ENCODE measurements around the gene FBXL17.

Gene FBXL17

GRCh38 chr5:107951309-107951708, 430.6 kb downstream of the FBXL17 start:
- in situ Hi-C loops (cut with HindIII; ENCODE audit: low pct_unique_long_range_greater_than_20kb, low sequenced_read_pairs): no loop called here
- no peak for TF ChIP-seq JUND (IDR thresholded peaks at IDR 0.05; ENCODE audit: low read depth)
- DNase-seq (ENCODE audit: low read depth in 1 of 2, low spot score in 1 of 2): no peak

- in situ Hi-C loops (cut with HindIII; ENCODE audit: low pct_unique_long_range_greater_than_20kb, low sequenced_read_pairs): no loop called here
- DNase-seq (ENCODE audit: low read depth in 1 of 2, low spot score in 1 of 2): no peak
- no peak for TF ChIP-seq JUND (IDR thresholded peaks at IDR 0.05; ENCODE audit: low read depth)
Observed at GRCh38 chr5:107950776-107951175, 431.1 kb downstream of the FBXL17 start.

- no peak for DNase-seq (ENCODE audit: low read depth in 1 of 2, low spot score in 1 of 2)
- in situ Hi-C loops (cut with HindIII; ENCODE audit: low pct_unique_long_range_greater_than_20kb, low sequenced_read_pairs): no loop called here
- no peak for TF ChIP-seq JUND (IDR thresholded peaks at IDR 0.05; ENCODE audit: low read depth)
Observed at GRCh38 chr5:107949688-107950341, 432.1 kb downstream of the FBXL17 start.

GRCh38 chr5:107948377-107948776, 433.5 kb downstream of the FBXL17 start:
- no peak for TF ChIP-seq JUND (IDR thresholded peaks at IDR 0.05; ENCODE audit: low read depth)
- in situ Hi-C loops (cut with HindIII; ENCODE audit: low pct_unique_long_range_greater_than_20kb, low sequenced_read_pairs): no loop called here
- DNase-seq (ENCODE audit: low read depth in 1 of 2, low spot score in 1 of 2): no peak

GRCh38 chr5:107945061-107945460, 436.8 kb downstream of the FBXL17 start:
- TF ChIP-seq JUND (IDR thresholded peaks at IDR 0.05; ENCODE audit: low read depth): no peak
- no peak for DNase-seq (ENCODE audit: low read depth in 1 of 2, low spot score in 1 of 2)
- in situ Hi-C loops (cut with HindIII; ENCODE audit: low pct_unique_long_range_greater_than_20kb, low sequenced_read_pairs): no loop called here

DNA sequence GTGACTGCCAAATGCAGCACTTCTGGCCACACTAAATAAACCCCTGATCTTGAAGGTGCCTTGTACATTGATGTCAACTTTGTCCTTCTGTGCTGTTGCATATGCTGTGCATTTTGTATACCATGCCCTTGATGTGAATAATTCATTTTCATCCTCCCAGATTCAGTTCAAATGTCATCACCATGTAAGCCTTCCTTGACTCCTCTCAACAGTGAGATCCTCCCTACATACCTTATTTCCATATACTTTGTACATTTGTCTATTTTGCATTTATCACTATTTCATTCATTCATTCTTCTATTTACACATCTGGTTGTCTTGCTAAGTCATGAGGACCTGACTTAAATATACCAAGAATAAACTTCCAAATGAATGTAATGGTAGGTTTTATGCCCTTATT, 438.0 kb downstream of the FBXL17 start:
- in situ Hi-C loops (cut with HindIII; ENCODE audit: low pct_unique_long_range_greater_than_20kb, low sequenced_read_pairs): no loop called here
- TF ChIP-seq JUND (IDR thresholded peaks at IDR 0.05; ENCODE audit: low read depth): no peak
- DNase-seq (ENCODE audit: low read depth in 1 of 2, low spot score in 1 of 2): no peak

- no peak for TF ChIP-seq JUND (IDR thresholded peaks at IDR 0.05; ENCODE audit: low read depth)
- in situ Hi-C loops (cut with HindIII; ENCODE audit: low pct_unique_long_range_greater_than_20kb, low sequenced_read_pairs): no loop called here
- DNase-seq (ENCODE audit: low read depth in 1 of 2, low spot score in 1 of 2): no peak
Observed at GRCh38 chr5:107941036-107941435, 440.9 kb downstream of the FBXL17 start.

DNA sequence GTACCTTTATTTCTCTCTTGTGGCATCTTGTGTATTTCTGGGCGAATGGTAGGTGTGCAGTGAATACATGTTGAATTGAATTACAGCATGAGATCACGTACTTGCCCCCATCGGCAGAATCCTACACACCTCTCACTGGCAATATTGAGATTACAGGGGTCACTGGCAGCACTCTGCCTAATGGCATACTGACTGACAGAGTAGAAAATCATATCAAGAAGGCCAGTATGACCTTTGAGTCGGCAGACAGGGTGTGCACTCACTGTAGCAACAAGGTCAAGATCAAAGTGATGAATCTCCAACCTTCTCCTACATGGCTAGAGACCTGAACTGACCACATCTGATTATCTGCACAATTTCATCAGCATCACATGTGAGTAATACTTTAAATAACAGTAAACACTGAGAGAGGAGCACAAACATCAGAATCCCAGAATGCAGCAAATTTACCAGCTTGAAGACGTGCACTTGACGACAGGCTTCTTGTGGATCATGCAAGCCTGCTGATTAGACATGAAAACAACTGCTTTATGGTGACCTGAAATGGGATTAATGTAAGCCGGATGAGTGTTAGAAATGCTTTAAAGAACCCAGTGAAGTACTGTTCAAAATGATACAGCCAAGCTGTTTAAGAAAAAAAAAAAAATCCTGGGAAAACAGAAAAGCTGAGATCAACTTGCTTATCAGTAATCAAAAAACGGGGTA, 444.1 kb downstream of the FBXL17 start:
- no peak for DNase-seq (ENCODE audit: low read depth in 1 of 2, low spot score in 1 of 2)
- in situ Hi-C loops (cut with HindIII; ENCODE audit: low pct_unique_long_range_greater_than_20kb, low sequenced_read_pairs): no loop called here
- TF ChIP-seq JUND (IDR thresholded peaks at IDR 0.05; ENCODE audit: low read depth): no peak

DNA sequence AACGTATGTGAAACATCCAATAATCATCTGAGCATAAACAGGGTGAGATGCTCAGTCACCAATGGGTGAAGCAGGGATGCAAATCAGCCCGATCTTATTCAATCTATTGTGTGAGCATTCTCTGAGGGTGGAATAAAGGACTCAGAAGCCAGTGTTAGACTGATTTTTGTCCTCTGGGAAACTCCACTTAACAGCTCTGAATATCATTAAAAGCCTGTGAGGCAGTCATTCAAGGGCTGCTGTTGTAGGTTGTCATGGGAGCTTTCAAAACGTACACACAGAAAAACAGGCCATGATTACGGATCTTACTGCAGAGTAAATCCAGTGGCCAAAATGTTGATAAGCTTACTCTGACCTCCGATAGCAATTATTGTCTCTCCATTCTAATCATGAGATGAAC, 444.7 kb downstream of the FBXL17 start:
- in situ Hi-C loops (cut with HindIII; ENCODE audit: low pct_unique_long_range_greater_than_20kb, low sequenced_read_pairs): no loop called here
- DNase-seq (ENCODE audit: low read depth in 1 of 2, low spot score in 1 of 2): no peak

DNA sequence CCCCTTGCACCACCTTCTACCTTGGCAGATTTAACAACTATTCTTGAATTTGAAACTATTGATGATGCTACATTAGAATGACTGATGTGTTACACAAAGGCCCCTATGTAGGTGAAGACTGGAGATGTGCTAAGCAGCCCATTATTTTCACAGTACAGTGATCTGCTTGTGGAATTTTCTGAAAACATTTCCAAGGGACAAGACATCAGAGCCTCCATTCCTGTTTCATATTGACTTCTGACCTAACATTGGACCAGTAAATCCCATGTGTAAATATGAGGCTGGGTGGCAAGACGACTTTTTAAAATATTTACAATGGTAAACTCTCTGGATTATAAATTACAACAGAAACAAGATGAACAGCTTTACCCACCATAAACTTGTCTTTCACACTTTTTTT, 445.4 kb downstream of the FBXL17 start:
- no peak for TF ChIP-seq JUND (IDR thresholded peaks at IDR 0.05; ENCODE audit: low read depth)
- no peak for DNase-seq (ENCODE audit: low read depth in 1 of 2, low spot score in 1 of 2)
- in situ Hi-C loops (cut with HindIII; ENCODE audit: low pct_unique_long_range_greater_than_20kb, low sequenced_read_pairs): no loop called here

More for the DNA sequence above, 444.7 kb downstream of the FBXL17 start:
- TF ChIP-seq JUND (IDR thresholded peaks at IDR 0.05; ENCODE audit: low read depth): no peak

- TF ChIP-seq JUND (IDR thresholded peaks at IDR 0.05; ENCODE audit: low read depth): no peak
- in situ Hi-C loops (cut with HindIII; ENCODE audit: low pct_unique_long_range_greater_than_20kb, low sequenced_read_pairs): no loop called here
- DNase-seq (ENCODE audit: low read depth in 1 of 2, low spot score in 1 of 2): no peak
Observed at GRCh38 chr5:107935645-107936044, 446.3 kb downstream of the FBXL17 start.

DNA sequence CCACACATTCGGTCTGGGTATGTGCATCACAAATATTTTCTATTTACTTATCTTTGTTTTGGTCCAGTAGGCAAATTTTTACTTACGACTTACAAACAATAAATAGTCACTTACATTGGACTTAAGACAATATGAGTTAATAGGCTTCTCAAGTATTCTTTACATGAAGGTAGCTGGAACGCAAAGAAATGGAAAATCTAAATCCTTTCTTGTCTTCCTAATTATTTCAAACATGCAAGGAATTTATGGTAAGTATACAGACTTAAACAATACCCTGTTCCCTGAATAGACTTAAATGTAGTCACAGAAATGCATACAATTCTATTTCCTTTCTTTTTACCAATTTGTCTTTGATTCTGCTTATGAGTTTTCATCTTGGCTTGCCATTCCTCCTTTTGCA, 448.6 kb downstream of the FBXL17 start:
- in situ Hi-C loops (cut with HindIII; ENCODE audit: low pct_unique_long_range_greater_than_20kb, low sequenced_read_pairs): no loop called here
- no peak for TF ChIP-seq JUND (IDR thresholded peaks at IDR 0.05; ENCODE audit: low read depth)
- no peak for DNase-seq (ENCODE audit: low read depth in 1 of 2, low spot score in 1 of 2)

- in situ Hi-C loops (cut with HindIII; ENCODE audit: low pct_unique_long_range_greater_than_20kb, low sequenced_read_pairs): no loop called here
- no peak for TF ChIP-seq JUND (IDR thresholded peaks at IDR 0.05; ENCODE audit: low read depth)
- peak; percentile 3 to 81 for DNase-seq (ENCODE audit: low read depth in 1 of 2, low spot score in 1 of 2)
Observed at GRCh38 chr5:107930891-107931290, 451.0 kb downstream of the FBXL17 start.

Data from T47D (cell line).